ENCODE data around the gene GOLPH3. TPM values are rescaled to one million over a fixed set of nuclear protein-coding genes. Genes with fewer than 3 reads are reported as not detected.

Gene GOLPH3
- total and polyA plus RNA-seq, 4 donors: 64.1 to 116 (median 68.5) TPM

- no peak overlapping the region for H3K4me3 ChIP-seq (ENCODE audit: low read depth in 1 of 3, low read length in 3 of 3)
- no peaks in the 10 kb centered on the region for H3K9me3 ChIP-seq (ENCODE audit: control insufficient read depth in 4 of 4, low read length in 3 of 4)
- H3K36me3 ChIP-seq (ENCODE audit: control insufficient read depth in 4 of 4, insufficient read depth in 3 of 4, low read depth in 1 of 4, low read length in 3 of 4): no peaks in the 10 kb centered on the region
- 92% methylated on average over 12 of the region's 12 CpGs for WGBS
- no peak for DNase-seq (ENCODE audit: low spot score)
- no peak overlapping the region for H3K27ac ChIP-seq (ENCODE audit: low read depth in 1 of 2, low read length in 2 of 2)
- no peak overlapping the region for H3K9ac ChIP-seq (ENCODE audit: low read depth in 1 of 2, low read length in 2 of 2)
- H3K4me1 ChIP-seq (ENCODE audit: control insufficient read depth in 4 of 4, insufficient read depth in 4 of 4, low read length in 3 of 4): peaks cover 0 to 7% (median 0%) of the 10 kb centered on the region in 4 donors
- no peaks in the 10 kb centered on the region for H3K27me3 ChIP-seq (ENCODE audit: control insufficient read depth in 4 of 4, insufficient read depth in 4 of 4, low read length in 3 of 4)
- no peak for TF ChIP-seq FOXA1 (IDR thresholded peaks at IDR 0.05)
- no peak for TF ChIP-seq RAD21 (IDR thresholded peaks at IDR 0.05)
- TF ChIP-seq RXRA (IDR thresholded peaks at IDR 0.05): no peak
These were observed 85.9 kb downstream of the GOLPH3 start for GRCh38 chr5:32088214-32088613.

GRCh38 chr5:32087086-32088082 is 86.7 kb downstream of the GOLPH3 start:
- Histone ChIP-seq H3K36me3 (ENCODE audit: control insufficient read depth in 4 of 4, insufficient read depth in 3 of 4, low read depth in 1 of 4, low read length in 3 of 4) (no peaks in the 10 kb centered on the region), H3K27me3 (ENCODE audit: control insufficient read depth in 4 of 4, insufficient read depth in 4 of 4, low read length in 3 of 4) (no peaks in the 10 kb centered on the region), H3K9me3 (ENCODE audit: control insufficient read depth in 4 of 4, low read length in 3 of 4) (no peaks in the 10 kb centered on the region), H3K4me3 (ENCODE audit: low read depth in 1 of 3, low read length in 3 of 3) (no peak overlapping the region), H3K9ac (ENCODE audit: low read depth in 1 of 2, low read length in 2 of 2) (no peak overlapping the region), H3K4me1 (ENCODE audit: control insufficient read depth in 4 of 4, insufficient read depth in 4 of 4, low read length in 3 of 4) (peaks cover 0 to 3% (median 0%) of the 10 kb centered on the region in 4 donors), H3K27ac (ENCODE audit: low read depth in 1 of 2, low read length in 2 of 2) (no peak overlapping the region)
- TF ChIP-seq HNF4G (IDR thresholded peaks at IDR 0.05) (no peak), JUND (IDR thresholded peaks at IDR 0.05) (no peak), FOXA1 (IDR thresholded peaks at IDR 0.05) (no peak), HNF4A (conservative IDR thresholded peaks at IDR 0.05) (no peak), YY1 (IDR thresholded peaks at IDR 0.05) (no peak), ATF3 (IDR thresholded peaks at IDR 0.05) (no peak), ZBTB33 (IDR thresholded peaks at IDR 0.05) (no peak), SP1 (IDR thresholded peaks at IDR 0.05) (no peak), FOXA2 (IDR thresholded peaks at IDR 0.05) (no peak), GABPA (IDR thresholded peaks at IDR 0.05 in 1 of 2, conservative IDR thresholded peaks at IDR 0.05 in 1 of 2) (no peak)
- TF ChIP-seq, protein P1, sequence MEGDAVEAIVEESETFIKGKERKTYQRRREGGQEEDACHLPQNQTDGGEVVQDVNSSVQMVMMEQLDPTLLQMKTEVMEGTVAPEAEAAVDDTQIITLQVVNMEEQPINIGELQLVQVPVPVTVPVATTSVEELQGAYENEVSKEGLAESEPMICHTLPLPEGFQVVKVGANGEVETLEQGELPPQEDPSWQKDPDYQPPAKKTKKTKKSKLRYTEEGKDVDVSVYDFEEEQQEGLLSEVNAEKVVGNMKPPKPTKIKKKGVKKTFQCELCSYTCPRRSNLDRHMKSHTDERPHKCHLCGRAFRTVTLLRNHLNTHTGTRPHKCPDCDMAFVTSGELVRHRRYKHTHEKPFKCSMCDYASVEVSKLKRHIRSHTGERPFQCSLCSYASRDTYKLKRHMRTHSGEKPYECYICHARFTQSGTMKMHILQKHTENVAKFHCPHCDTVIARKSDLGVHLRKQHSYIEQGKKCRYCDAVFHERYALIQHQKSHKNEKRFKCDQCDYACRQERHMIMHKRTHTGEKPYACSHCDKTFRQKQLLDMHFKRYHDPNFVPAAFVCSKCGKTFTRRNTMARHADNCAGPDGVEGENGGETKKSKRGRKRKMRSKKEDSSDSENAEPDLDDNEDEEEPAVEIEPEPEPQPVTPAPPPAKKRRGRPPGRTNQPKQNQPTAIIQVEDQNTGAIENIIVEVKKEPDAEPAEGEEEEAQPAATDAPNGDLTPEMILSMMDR (IDR thresholded peaks at IDR 0.05; ENCODE audit: low read depth, low read length, missing input control): no peak
- no peak for DNase-seq (ENCODE audit: low spot score)
- 96% methylated on average over 24 of the region's 24 CpGs for WGBS

DNA sequence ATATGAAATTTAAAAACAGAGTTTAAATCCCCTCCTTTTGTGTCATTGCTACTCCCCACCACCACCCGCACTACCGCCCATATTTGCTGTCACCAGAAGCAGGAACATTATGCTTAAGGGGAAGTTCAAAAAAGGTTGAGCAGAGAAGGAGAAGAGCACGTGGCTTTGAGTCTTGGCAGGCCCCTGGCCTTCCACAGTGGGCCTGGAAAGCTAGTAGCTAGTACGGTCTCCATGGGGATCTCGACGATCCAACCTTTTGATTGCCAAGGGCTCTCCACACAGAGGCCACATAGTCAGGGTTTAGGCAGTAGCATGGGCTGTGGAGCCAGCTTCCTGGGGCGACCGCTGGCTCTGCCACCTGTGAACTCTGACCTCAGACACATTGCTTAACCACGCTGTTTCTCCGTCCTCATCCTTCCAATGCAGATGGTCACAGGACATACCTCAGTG is 90.1 kb downstream of the GOLPH3 start:
- Histone ChIP-seq H3K4me1 (ENCODE audit: control insufficient read depth in 4 of 4, insufficient read depth in 4 of 4, low read length in 3 of 4) (peaks cover 0 to 3% (median 0%) of the 10 kb centered on the region in 4 donors), H3K9ac (ENCODE audit: low read depth in 1 of 2, low read length in 2 of 2) (no peak overlapping the region), H3K27me3 (ENCODE audit: control insufficient read depth in 4 of 4, insufficient read depth in 4 of 4, low read length in 3 of 4) (no peaks in the 10 kb centered on the region), H3K36me3 (ENCODE audit: control insufficient read depth in 4 of 4, insufficient read depth in 3 of 4, low read depth in 1 of 4, low read length in 3 of 4) (no peaks in the 10 kb centered on the region), H3K9me3 (ENCODE audit: control insufficient read depth in 4 of 4, low read length in 3 of 4) (no peaks in the 10 kb centered on the region), H3K27ac (ENCODE audit: low read depth in 1 of 2, low read length in 2 of 2) (no peak overlapping the region), H3K4me3 (ENCODE audit: low read depth in 1 of 3, low read length in 3 of 3) (no peak overlapping the region)
- no peak for DNase-seq (ENCODE audit: low spot score)
- WGBS: 58% methylated on average over 10 of the region's 10 CpGs
- no peak for TF ChIP-seq FOXA1 (IDR thresholded peaks at IDR 0.05)
- TF ChIP-seq NR2F2 (IDR thresholded peaks at IDR 0.05): peak; percentile 78
- TF ChIP-seq GABPA (IDR thresholded peaks at IDR 0.05 in 1 of 2, conservative IDR thresholded peaks at IDR 0.05 in 1 of 2): no peak
- TF ChIP-seq RXRA (IDR thresholded peaks at IDR 0.05): peak; percentile 84 to 90
- TF ChIP-seq SP1 (IDR thresholded peaks at IDR 0.05): peak; percentile 36
- peak; percentile 39 to 54 for TF ChIP-seq HNF4A (conservative IDR thresholded peaks at IDR 0.05)
